Retina (tissue), 1 donor: ENCODE data around the gene RRBP1.

Source experiments
- DNase-seq: peaks from one replicate; pipeline ENCODE4 v3.0.0-alpha.2; 2016

RRBP1 gene

GRCh38 chr20:17647391-17648314, 34.4 kb downstream of the RRBP1 start:
- DNase-seq = no peak

DNA sequence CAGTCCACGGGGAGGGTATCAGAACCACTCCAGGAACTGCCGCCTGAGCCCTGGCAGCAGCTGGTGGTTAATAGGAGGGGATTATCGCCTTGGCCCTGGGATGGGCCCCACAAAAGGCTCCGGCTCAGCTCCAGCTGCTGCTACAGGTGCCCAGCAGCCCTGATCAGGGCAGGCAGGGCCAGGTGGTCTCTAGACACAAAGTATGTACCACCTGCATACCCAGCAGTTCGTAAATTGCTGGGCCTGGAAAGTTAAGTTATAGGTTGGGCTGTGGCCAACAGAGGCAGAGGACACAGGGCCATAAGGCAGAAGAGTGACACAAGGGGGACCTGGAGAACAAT, 35.1 kb downstream of the RRBP1 start:
- DNase-seq = no peak

GRCh38 chr20:17646209-17646960, 35.7 kb downstream of the RRBP1 start:
- DNase-seq = no peak

DNA sequence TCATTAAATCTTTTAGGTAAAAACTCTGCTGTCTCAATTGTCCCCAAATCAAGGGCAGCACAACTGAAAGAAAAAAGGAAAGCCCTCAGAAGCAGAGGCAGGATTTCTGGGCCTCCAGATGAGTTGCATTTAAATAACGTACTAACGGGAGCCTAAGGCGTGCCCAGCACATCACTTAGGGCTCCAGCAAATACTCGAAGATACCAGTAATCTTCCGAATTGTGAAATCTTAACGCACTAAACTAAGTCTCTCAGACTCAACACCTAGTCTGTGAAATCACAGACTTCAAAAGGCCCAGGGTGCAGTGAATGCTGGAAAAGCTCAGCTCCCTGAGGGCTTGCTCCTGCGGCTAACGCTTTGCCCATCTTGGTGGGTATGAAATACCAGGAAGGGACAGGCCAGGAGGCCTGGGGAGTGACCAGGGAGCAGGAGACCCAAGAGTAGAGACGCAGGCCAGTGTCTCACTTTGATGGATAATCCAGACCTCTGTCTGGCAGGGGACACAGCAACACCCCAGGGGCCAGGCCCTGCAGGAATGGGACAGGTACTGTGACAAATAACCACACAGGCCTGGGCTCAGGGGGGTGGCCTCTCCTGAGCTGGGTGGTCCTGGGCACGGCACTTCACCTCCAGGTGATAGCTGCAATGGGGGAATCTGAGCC, 36.4 kb downstream of the RRBP1 start:
- no peak for DNase-seq

- no peak for DNase-seq
Observed at GRCh38 chr20:17645010-17645409, 37.0 kb downstream of the RRBP1 start.

DNA sequence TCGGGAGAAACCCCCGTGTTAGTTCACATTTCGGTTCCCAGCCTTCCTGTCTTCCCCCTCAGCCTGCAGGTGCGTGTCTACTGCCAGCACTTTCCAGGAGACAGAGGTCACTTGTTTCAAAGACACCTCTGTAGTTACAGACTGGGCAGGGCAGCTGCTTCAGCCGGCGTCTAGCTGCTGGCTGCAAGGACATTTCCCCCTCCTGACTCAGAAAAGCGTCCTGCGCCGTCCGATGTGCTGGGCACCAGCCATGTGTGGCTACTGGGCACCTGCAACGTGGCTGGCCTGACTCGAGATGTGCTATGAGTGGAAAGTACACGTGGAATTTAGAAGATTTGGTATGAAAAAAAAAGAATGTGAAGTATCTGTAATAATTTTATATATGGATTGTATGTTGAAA, 37.6 kb downstream of the RRBP1 start:
- DNase-seq = no peak

DNA sequence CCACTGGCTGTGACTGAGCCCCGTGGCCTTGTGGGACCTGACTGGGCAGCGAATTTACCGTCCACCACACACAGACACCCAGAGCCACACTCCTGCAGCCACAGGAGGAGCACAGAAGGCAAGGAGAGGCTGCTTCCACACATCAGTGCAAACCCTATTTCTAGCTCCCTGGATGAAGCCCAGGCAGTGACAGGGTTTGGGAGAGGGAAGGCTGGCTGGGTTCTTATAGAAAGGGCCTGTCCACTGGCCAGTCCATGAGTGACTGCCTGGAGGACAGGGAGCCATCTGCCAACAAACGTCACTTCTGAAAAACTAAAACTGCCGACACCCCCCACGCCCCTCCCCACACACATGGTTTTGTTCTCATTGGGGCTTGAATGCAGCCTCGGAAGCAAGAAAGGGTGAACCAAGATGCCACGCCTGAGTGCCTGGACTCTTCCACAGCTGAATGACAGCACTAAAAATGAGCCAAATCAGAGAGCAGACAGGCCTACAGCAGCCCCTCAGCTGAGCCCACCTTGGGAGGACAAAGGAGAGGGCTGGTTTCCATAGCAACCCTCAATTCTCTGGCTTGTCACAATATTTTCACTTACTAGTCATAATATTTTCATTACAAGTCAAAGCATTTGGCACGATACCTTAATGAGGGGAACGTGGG, 38.4 kb downstream of the RRBP1 start:
- DNase-seq = peak; percentile 67

GRCh38 chr20:17642404-17643269, 39.4 kb downstream of the RRBP1 start:
- DNase-seq = no peak

GRCh38 chr20:17641993-17642392, 40.0 kb downstream of the RRBP1 start:
- no peak for DNase-seq

DNA sequence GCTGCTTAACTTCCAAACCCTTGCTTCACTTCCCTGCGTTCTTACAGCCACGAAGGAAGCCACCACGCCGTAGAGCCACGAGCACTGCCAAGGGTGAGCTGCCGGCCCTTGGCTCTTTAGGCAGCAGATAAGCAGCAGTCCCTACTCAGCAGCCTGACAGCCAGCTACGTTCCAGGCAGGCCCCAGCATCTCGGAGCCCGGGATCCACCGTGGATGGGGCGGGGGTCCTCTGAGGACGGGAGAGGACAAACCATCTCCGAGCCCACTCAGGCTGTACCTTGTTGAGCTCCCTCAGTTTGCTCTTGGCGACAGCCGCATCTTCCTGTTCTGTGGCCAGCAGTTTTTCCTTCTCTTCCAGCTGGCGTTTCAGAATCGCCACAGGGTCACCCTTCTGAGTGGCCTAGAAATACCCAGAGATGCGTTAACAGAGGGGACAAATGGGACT, 40.5 kb downstream of the RRBP1 start:
- no peak for DNase-seq

DNA sequence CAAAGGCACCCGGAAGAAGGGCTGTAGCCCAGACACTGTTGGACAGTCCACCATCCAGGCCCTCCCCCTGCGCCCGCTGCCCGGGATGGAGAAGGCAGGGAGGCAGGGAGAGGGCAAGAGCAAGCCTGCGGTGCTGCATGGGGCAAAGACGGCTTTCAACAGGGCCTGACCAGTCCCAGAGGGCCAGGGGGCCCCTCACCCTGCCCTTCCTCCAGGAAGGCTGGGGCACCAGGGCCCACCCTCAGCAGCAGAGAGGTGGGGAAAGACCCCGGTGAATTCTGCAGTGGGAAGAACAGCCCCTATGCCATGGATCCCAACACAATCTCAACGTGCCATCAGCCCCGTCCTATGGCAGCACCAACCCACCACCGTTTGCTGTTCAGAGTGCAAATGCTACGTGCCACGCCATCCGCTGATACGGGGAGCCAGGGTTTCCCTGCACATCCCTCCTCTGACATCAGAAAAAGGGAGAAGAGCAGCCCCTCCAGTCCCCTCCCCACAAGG, 41.1 kb downstream of the RRBP1 start:
- no peak for DNase-seq

- no peak for DNase-seq
Observed at GRCh38 chr20:17640146-17640874, 41.7 kb downstream of the RRBP1 start.

DNA sequence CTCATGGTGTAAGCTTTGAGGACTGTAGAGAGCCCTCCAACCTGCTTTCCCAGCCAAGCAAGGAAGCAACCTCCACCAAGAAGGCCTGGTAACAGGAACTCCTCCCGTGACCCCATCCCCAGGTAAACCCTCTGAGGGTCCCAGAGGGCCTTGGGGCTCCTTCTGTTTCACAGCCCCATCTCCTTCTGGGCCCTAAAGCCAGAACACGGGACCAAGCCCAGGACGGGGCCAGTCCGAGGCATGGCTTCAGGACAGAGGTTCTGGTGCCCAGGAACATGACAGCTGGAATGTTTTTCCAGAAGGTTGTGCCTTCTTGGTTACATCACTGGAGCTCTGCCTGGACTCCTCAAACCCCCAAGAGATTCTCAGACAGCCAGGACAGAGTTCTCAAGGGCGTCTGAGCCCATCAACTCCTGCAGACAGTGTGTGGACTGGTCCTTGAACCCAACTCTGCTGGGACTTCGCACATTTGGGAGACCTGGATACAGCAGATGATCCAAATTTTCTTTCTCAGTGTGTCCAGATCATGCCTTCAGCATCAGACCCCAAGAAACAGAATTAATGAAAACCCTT, 43.1 kb downstream of the RRBP1 start:
- DNase-seq = no peak

- no peak for DNase-seq
Observed at GRCh38 chr20:17637985-17638640, 43.9 kb downstream of the RRBP1 start.

- DNase-seq = no peak
Observed at GRCh38 chr20:17637413-17637780, 44.6 kb downstream of the RRBP1 start.

GRCh38 chr20:17636523-17637412, 45.3 kb downstream of the RRBP1 start:
- DNase-seq = peak; percentile 89

- DNase-seq = peak; percentile 51
Observed at GRCh38 chr20:17635332-17636244, 46.5 kb downstream of the RRBP1 start.
